ENCODE measurements around the gene ZFP90.

Gene ZFP90

DNA sequence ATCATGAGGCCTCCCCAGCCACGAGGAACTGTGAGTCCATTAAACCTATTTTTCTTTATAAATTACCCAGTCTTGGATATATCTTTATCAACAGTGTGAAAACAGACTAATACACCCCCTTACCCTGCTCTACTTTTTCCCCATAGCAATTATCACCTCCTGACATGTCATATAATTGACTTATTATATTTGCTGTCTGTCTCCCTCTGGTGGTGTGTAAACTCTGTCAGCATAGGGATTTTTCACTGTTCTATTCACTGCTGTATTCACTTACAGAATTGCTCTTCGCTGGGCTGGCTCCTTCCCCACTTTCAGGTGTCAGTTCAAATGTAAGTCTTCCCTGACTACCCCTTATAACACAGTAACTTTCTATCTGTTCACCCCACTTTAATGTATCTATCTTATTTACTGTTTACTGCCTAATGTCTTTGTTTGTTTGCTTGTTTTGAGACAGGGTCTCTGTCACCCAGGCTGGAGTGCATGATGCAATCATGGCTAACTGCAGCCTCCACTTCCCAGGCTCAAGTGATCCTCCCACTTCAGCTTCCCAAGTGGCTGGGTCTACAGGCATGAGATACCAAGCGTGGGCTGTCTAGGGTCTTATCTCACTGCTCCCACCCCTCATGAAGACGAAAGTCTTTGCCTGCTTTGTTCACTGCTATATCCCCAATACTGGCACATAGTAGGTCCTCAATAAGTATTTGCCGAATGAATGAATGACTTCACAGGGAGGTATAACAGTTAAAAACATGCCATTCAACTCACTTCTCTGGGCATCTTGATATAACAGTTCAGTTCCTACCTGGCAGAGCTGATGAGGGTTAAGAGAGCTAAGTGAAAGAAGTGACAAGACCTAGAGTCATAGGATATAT lies 53.6 kb downstream of the ZFP90 start:
- no peak for DNase-seq

- no peak for DNase-seq
These were observed 57.2 kb downstream of the ZFP90 start for GRCh38 chr16:68596266-68596665.

DNA sequence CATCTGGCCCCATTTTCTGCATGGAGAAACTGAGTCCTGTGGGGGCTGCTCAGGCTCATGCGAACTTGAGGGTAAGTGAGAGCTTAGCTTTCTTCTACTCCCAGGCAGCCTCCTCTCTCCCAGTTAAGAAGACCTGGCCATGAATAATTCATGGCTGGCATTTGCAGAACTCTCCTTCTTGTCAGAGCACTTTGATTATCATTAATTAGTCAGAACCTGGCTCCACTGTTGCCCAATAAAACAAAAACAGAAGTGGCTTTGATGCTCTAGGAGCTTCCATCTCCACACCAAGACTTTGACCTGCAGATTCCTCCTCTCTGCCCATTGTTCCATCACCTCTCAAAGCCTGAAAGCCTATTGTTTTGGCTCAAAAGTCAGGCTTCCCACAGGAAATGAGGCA lies 60.5 kb downstream of the ZFP90 start:
- no peak for DNase-seq

GRCh38 chr16:68605746-68606145 lies 66.7 kb downstream of the ZFP90 start:
- DNase-seq = no peak

DNA sequence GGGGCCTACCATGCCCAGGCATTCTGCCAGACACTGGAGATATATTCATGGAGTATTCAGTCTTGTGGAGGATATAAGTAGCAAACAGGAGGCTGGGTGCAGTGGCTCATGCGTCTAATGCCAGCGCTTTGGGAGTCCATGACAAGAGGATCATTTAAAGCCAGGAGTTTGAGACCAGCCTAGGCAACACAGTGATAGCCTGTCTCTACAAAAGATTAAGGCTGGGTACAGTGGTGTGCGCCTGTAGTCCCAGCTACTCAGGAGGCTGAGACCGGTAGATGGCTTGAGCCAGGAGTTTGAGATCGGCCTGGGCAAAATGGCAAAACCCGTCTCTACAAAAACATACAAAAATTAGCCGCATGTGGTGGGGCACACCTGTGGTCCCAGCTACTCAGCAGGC lies 68.4 kb downstream of the ZFP90 start:
- no peak for DNase-seq

GRCh38 chr16:68608330-68608729 lies 69.2 kb downstream of the ZFP90 start:
- no peak for DNase-seq

DNA sequence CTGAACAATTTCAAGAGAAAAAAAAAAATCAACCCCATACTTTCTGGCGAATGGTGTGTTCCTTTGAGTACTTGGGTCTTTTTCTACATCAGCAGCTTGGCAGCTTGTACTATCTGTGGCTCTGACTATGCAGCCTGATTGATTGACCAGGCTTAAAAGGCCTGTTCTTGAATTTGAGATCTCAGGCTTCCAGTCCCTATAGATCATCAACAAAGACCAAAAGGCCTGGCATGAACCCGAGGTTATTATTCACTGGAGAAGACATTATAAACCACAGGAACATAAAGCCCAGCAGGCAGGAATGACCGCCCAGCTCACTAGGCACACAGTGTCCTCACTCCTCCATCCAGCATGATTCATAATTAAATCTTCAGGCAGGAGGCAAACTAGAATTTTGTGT lies 73.9 kb downstream of the ZFP90 start:
- no peak for DNase-seq

DNA sequence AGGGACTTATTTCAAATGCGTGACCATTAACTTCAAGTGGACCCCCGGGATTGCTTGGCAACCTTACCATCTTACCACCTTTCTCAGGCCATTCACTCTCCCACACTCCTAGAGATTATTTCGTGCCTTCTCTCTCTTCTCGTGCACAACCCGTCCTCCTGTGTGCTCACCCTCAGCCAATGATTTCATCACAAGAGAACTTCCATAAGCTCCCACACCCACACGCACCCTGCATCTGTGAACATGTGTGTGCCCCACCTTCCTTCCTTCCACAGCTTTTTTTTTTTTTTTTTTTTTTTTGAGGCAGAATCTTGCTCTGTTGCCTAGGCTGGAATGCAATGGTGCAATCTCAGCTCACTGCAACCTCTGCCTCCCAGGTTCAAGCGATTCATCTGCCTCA lies 78.6 kb downstream of the ZFP90 start:
- no peak for DNase-seq

All from NCI-H1930 (cell line).